ENCODE measurements around the gene NKAPD1. TPM values are rescaled to one million over a fixed set of nuclear protein-coding genes. Genes with fewer than 3 reads are reported as not detected.
A peak's percentile ranks its signal among the peaks of the same experiment; 100 is the strongest.

Gene NKAPD1
- total and polyA plus RNA-seq, 2 donors (not counting 3 experiments of a cell fraction or from before 2014, with no cell fraction given), result 7.2 to 16.7 TPM

- CTCF ChIA-PET, result interaction anchor here (0.9 kb wide), 1 partner anchor 93 kb away, joined by 3 read pairs; no protein-coding TSS in a partner anchor
- peak within 1 kb of the TSS; percentile 78 for H3K9ac ChIP-seq (replicated peaks; ENCODE audit: extremely low read depth, insufficient read depth, low read length)
- H3K4me3 ChIP-seq (replicated peaks in 1 of 3; ENCODE audit: insufficient read depth in 1 of 3, low read depth in 1 of 3, low read length in 3 of 3), result peak within 1 kb of the TSS; percentile 63 to 86 (median 82)
- peaks cover 11% of the 10 kb centered on the region for H3K4me1 ChIP-seq (ENCODE audit: control insufficient read depth, extremely low read depth, insufficient read depth, low read length)
- no peaks in the 10 kb centered on the region for H4K20me1 ChIP-seq (replicated peaks; ENCODE audit: control insufficient read depth, extremely low read depth, insufficient read depth, low read length)
- TF ChIP-seq POLR2AphosphoS5 (IDR thresholded peaks at IDR 0.05; ENCODE audit: insufficient read depth, low read depth, low read length) (peak; percentile 49), POLR2A (IDR thresholded peaks at IDR 0.05; ENCODE audit: low read depth, low read length) (peak; percentile 63), CTCF (IDR thresholded peaks at IDR 0.05; ENCODE audit: extremely low read depth in 1 of 2, insufficient read depth in 1 of 2, low read depth in 1 of 2, low read length in 2 of 2) (no peak), EZH2 (IDR thresholded peaks at IDR 0.05; ENCODE audit: borderline replicate concordance, low read depth, low read length, severe bottlenecking) (no peak), GATA2 (IDR thresholded peaks at IDR 0.05; ENCODE audit: insufficient read depth, insufficient read length, low read depth, low read length) (no peak), FOS (IDR thresholded peaks at IDR 0.05; ENCODE audit: borderline replicate concordance, insufficient read depth, low read length) (no peak), MYC (IDR thresholded peaks at IDR 0.05; ENCODE audit: low read depth, low read length) (peak; percentile 60), MAX (IDR thresholded peaks at IDR 0.05; ENCODE audit: insufficient read depth, insufficient read length) (no peak), JUN (IDR thresholded peaks at IDR 0.05; ENCODE audit: borderline replicate concordance, insufficient read depth, insufficient read length, low read depth) (no peak)
- POLR2A ChIA-PET, result no interaction called here
- H3K79me2 ChIP-seq (ENCODE audit: control insufficient read depth, insufficient read depth, low read length), result peaks cover 9% of the 10 kb centered on the region
- H3K27me3 ChIP-seq (ENCODE audit: control insufficient read depth in 2 of 2, insufficient read depth in 2 of 2, low read length in 2 of 2), result no peaks in the 10 kb centered on the region
- peaks cover 6 to 9% of the 10 kb centered on the region in 2 experiments for H3K36me3 ChIP-seq (ENCODE audit: control insufficient read depth in 2 of 2, extremely low read depth in 1 of 2, insufficient read depth in 2 of 2, low read length in 2 of 2)
- peak within 1 kb of the TSS; percentile 64 for H3K27ac ChIP-seq (ENCODE audit: insufficient read depth, low read depth, low read length)
- H3K9me3 ChIP-seq (replicated peaks; ENCODE audit: control insufficient read depth, insufficient read depth, low read length), result no peaks in the 10 kb centered on the region
- no peaks in the 10 kb centered on the region for H3K9me1 ChIP-seq (replicated peaks; ENCODE audit: control insufficient read depth, extremely low read depth, insufficient read depth, low read length)
- intact Hi-C loops (cut with micrococcal nuclease), result loop anchor here (1.0 to 2.0 kb wide), 2 partner anchors 146 to 154 kb away; partner anchors contain the start of genes ALG9, CFAP68 and FDXACB1
- dilution Hi-C loops (cut with MboI; ENCODE audit: extremely low pct_ligation_motif_present, low sequenced_read_pairs), result no loop called here
- FAIRE-seq, result peak; percentile 79
- BruUV-seq (replicated peaks), result no TSS peak
- DNase-seq (ENCODE audit: low read depth, low spot score), result peak; percentile 81
- H2AFZ ChIP-seq (ENCODE audit: low read depth, low read length), result peak within 1 kb of the TSS; percentile 89
- H3K4me2 ChIP-seq (ENCODE audit: insufficient read depth, low read length), result peak within 1 kb of the TSS; percentile 93
Measured at GRCh38 chr11:112024773-112025678, 49.1 kb upstream of the NKAPD1 start, which contains the start of gene DLAT. Gene DLAT, plus strand, starts transcription at chr11:112025408. Its CDS starts 65 bp downstream, at chr11:112025473.
